ENCODE data around the gene TPD52L1. TPM values are rescaled to one million over a fixed set of nuclear protein-coding genes. Genes with fewer than 3 reads are reported as not detected.

TPD52L1 gene
- total RNA-seq, 1 donor from 2014 or later, result 15.6 TPM

DNA sequence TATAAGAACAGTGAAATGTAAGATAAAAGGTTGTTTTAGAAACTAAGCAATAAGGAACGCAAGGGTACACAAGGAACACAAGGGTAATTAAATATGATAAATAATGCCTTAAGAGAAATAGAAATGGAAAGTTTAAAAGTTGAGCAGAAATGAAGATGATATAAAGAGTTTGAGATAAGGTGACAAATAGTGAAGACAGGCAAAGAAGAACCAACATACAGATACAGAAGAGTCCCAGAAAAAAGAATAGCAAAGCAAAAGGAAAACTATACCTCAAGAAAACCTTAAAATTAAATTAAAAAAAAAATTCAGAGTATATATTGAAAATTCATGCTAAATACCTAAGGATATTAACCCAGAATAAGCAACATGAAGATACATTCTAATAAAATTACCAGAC lies 131.8 kb downstream of the TPD52L1 start:
- Histone ChIP-seq H3K27ac (no peak overlapping the region), H3K4me3 (no peak overlapping the region), H3K36me3 (peaks cover 27% of the 10 kb centered on the region), H3K4me1 (no peaks in the 10 kb centered on the region), H3K27me3 (ENCODE audit: low read depth) (no peaks in the 10 kb centered on the region), H3K9me3 (peaks cover 6% of the 10 kb centered on the region)
- DNase-seq (no peak), ATAC-seq (no peak)
- TF ChIP-seq, protein P1, sequence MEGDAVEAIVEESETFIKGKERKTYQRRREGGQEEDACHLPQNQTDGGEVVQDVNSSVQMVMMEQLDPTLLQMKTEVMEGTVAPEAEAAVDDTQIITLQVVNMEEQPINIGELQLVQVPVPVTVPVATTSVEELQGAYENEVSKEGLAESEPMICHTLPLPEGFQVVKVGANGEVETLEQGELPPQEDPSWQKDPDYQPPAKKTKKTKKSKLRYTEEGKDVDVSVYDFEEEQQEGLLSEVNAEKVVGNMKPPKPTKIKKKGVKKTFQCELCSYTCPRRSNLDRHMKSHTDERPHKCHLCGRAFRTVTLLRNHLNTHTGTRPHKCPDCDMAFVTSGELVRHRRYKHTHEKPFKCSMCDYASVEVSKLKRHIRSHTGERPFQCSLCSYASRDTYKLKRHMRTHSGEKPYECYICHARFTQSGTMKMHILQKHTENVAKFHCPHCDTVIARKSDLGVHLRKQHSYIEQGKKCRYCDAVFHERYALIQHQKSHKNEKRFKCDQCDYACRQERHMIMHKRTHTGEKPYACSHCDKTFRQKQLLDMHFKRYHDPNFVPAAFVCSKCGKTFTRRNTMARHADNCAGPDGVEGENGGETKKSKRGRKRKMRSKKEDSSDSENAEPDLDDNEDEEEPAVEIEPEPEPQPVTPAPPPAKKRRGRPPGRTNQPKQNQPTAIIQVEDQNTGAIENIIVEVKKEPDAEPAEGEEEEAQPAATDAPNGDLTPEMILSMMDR (IDR thresholded peaks at IDR 0.05), result no peak
- intact Hi-C loops (cut with DNase I), result no loop called here

DNA sequence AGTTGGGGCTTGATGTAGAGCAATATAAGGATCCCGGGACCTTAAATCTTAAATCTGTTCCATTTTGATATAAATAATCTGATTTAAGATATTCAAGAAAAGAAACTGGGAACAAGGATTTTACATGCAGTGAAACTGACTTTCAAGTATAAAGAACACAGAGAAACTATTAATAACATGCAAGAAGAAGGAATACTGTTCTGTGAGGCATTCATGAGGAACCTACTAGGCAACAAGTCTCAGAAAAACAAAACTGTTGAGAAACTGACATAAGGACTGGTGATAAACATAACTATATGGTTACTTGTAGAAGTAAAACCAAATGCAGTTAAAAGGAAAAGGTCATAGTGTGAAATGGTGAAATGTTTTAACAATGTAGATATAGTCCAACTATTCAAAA lies 132.4 kb downstream of the TPD52L1 start:
- H3K27me3 ChIP-seq (ENCODE audit: low read depth), result no peaks in the 10 kb centered on the region
- TF ChIP-seq, protein P1 (IDR thresholded peaks at IDR 0.05), result no peak
- intact Hi-C loops (cut with DNase I), result no loop called here
- no peaks in the 10 kb centered on the region for H3K4me1 ChIP-seq
- DNase-seq (no peak), ATAC-seq (no peak)
- H3K36me3 ChIP-seq, result peaks cover 23% of the 10 kb centered on the region
- no peak overlapping the region for H3K4me3 ChIP-seq
- H3K9me3 ChIP-seq, result peaks cover 4% of the 10 kb centered on the region
- H3K27ac ChIP-seq, result no peak overlapping the region

DNA sequence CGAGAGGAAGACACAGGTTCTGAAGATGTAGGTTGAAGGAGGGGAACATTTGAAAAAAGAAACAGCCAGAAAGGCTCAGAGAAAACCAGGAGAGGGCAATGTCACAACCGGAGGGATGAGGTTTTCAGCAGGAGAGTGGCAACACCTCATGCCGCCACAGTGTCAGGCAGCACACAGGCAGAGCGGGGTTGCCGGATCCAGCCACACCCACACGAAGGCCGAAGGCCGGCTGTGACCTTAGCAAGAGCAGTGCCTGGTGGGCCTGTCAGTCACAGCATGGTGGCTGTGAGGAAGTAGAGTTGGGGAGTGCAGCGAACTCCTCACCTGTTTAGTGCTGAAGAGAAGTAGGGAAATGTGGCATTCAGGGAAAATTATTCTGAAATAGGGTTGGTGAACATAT lies 134.1 kb downstream of the TPD52L1 start:
- intact Hi-C loops (cut with DNase I), result no loop called here
- Histone ChIP-seq H3K27ac (no peak overlapping the region), H3K36me3 (peaks cover 31% of the 10 kb centered on the region), H3K27me3 (ENCODE audit: low read depth) (no peaks in the 10 kb centered on the region), H3K4me1 (no peaks in the 10 kb centered on the region), H3K9me3 (peaks cover 4% of the 10 kb centered on the region), H3K4me3 (no peak overlapping the region)
- ATAC-seq (no peak), DNase-seq (no peak)
- TF ChIP-seq, protein P1 (IDR thresholded peaks at IDR 0.05), result no peak

DNA sequence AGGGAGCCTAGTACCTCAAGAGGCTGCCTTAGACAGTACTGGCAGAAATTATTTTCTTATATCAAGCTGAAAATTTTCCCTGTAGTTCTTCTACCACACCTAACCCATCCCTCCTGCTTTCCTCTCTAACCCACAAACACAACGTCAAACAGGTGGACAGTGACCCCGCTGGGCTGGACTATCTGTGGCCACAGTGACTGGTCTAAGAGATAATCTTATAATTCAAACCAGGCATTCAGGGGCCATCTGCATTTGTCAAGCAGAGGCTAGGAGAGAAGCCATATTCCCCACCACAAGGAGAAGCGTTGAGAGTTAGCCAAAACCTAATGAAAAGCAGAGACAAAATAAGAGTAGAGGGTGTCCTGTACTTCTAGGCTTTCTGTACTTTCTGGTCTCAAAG lies 140.0 kb downstream of the TPD52L1 start:
- peaks cover 16% of the 10 kb centered on the region for H3K4me1 ChIP-seq
- H3K27ac ChIP-seq, result no peak overlapping the region
- ATAC-seq, result no peak
- intact Hi-C loops (cut with DNase I), result no loop called here
- TF ChIP-seq, protein P1 (IDR thresholded peaks at IDR 0.05), result no peak
- no peak overlapping the region for H3K4me3 ChIP-seq
- no peaks in the 10 kb centered on the region for H3K27me3 ChIP-seq (ENCODE audit: low read depth)
- no peaks in the 10 kb centered on the region for H3K9me3 ChIP-seq
- peaks cover 55% of the 10 kb centered on the region for H3K36me3 ChIP-seq
- DNase-seq, result no peak

DNA sequence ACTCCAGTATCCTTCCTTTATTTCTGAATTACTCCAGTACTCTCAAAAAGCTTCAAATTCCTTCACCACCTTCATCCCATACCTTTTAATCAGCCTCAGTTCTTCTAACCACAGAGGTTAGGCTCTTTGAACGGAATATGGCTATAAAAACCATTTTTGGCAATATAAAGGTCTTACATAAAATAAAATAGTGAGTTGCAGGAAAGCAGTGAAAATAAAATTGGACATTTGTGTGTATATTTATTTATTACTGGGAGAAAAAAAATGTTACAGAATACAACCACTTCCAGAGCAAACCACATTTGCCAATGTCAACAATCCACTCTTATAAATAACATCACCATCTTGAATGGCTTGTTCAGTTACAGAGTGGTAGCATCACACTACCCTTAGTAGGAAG lies 140.5 kb downstream of the TPD52L1 start:
- H3K27me3 ChIP-seq (ENCODE audit: low read depth), result no peaks in the 10 kb centered on the region
- peaks cover 59% of the 10 kb centered on the region for H3K36me3 ChIP-seq
- no peak overlapping the region for H3K4me3 ChIP-seq
- H3K27ac ChIP-seq, result no peak overlapping the region
- no peak for DNase-seq
- no peaks in the 10 kb centered on the region for H3K9me3 ChIP-seq
- peaks cover 17% of the 10 kb centered on the region for H3K4me1 ChIP-seq
- ATAC-seq, result no peak
- TF ChIP-seq, protein P1 (IDR thresholded peaks at IDR 0.05), result no peak
- intact Hi-C loops (cut with DNase I), result no loop called here

DNA sequence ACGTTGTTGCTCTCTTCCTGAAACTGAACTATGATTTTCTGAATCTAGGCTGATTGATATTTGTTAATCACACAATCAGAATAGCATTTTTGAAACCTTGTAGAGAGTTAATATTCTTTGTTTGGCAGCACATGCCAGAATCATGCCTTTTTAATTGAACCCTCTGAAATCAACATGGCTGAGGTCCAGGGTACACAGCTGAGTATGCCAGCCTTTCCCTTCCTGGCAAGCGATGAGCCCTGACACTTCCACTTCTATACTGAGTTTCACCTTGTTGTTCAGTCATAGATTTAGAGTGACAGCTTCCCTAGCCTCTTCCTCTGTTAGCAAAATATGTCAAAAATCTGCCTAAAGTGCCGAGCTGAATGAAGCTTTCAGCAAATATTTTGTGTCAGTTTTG lies 141.4 kb downstream of the TPD52L1 start:
- H3K36me3 ChIP-seq, result peaks cover 63% of the 10 kb centered on the region

More for the DNA sequence above, 141.4 kb downstream of the TPD52L1 start:
- intact Hi-C loops (cut with DNase I), result no loop called here
- DNase-seq, result no peak
- no peak for ATAC-seq
- Histone ChIP-seq H3K27me3 (ENCODE audit: low read depth) (no peaks in the 10 kb centered on the region), H3K27ac (no peak overlapping the region), H3K9me3 (no peaks in the 10 kb centered on the region), H3K4me3 (no peak overlapping the region), H3K4me1 (peaks cover 24% of the 10 kb centered on the region)
- TF ChIP-seq, protein P1 (IDR thresholded peaks at IDR 0.05), result no peak
